ENCODE data around the gene BOC.

Gene BOC

DNA sequence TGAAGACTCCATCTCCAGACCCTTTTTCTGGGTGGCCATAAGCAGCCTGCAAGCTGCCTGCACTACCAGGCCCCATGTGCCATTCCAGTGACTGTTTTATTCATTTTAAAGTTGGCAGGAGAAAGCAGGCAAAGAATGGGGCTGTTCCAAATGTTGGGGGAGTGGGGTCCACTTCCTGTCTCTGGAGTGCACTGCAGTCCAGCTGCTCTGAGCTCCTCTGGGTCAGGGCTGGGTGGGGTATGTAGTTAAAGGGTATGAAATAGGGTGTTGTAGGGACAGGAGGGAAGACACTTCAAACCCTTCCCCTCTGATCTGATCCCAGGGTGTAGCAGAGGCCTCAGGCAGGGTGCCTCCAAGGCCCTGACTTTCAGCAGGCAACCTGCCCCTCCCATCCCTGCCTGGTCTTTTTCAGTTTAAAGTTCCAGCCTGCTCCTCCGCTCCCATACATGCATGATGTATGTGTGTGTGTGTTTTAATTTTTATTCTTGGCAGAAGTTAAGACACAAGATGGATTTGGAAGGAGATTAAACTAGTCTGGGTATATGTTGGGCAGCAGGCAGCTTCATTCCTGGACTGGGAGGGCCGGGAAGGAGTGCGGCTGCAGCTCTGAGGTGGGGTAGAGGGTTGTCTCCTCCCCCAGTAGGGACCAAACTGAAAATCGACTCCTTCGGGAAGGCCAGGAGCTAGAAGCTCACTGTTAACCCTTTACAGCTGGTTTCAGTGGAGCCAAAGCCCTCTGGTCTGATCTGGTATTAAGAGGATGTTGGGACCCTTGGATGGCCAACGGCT is 17.3 kb downstream of the BOC start:
- DNase-seq (ENCODE audit: insufficient read length): no peak
- TF ChIP-seq POLR2AphosphoS5 (IDR thresholded peaks at IDR 0.05; ENCODE audit: low read depth, low read length) (no peak), TAF1 (IDR thresholded peaks at IDR 0.05; ENCODE audit: borderline replicate concordance, low read depth, low read length) (no peak), POLR2A (IDR thresholded peaks at IDR 0.05; ENCODE audit: low read depth, low read length) (no peak)
- FAIRE-seq: no peak

DNA sequence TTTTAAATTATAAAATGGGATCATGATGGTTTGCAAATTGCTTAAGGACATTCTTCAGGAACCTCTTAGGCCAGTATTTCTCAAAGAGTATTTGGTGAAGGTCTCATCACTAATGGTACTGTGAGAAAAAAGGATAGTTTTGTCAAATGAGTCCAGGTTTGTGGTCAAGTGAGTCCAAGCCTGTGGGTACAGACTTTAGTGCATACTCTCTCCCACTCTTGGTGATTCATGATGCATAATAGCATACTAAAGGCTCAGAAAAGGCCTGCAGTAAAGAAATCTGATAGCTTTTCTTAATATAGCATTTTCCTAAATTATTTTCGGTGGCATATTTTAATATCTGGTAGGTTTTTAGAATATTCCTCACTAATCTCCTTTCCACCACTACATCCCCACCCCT is 20.0 kb downstream of the BOC start:
- no peak for DNase-seq (ENCODE audit: insufficient read length)
- no peak for FAIRE-seq
- TF ChIP-seq POLR2A (IDR thresholded peaks at IDR 0.05; ENCODE audit: low read depth, low read length): no peak
- no peak for TF ChIP-seq TAF1 (IDR thresholded peaks at IDR 0.05; ENCODE audit: borderline replicate concordance, low read depth, low read length)
- TF ChIP-seq POLR2AphosphoS5 (IDR thresholded peaks at IDR 0.05; ENCODE audit: low read depth, low read length): no peak

DNA sequence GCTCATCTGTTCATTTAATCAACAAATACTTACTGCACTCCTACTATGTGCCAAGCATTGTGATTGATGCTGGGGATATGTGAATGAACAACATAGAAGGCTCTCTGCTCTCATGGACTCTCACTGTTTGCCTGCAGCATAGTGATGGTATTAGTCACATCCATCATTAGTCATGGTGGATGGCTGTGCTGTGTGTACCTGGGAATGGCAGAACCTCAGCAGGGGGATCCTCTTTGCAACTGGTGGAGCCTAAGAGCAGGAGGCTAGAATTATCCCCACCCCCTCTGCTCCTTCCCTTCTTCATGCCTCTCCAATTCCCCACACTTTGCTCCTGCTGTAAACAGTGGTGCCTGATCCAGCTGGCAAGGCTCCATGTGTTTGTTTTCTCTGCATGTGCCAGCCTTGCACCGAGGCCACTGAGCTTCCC is 20.5 kb downstream of the BOC start:
- DNase-seq (ENCODE audit: insufficient read length): no peak
- FAIRE-seq: no peak
- TF ChIP-seq POLR2A (IDR thresholded peaks at IDR 0.05; ENCODE audit: low read depth, low read length) (no peak), POLR2AphosphoS5 (IDR thresholded peaks at IDR 0.05; ENCODE audit: low read depth, low read length) (no peak), TAF1 (IDR thresholded peaks at IDR 0.05; ENCODE audit: borderline replicate concordance, low read depth, low read length) (no peak)

DNA sequence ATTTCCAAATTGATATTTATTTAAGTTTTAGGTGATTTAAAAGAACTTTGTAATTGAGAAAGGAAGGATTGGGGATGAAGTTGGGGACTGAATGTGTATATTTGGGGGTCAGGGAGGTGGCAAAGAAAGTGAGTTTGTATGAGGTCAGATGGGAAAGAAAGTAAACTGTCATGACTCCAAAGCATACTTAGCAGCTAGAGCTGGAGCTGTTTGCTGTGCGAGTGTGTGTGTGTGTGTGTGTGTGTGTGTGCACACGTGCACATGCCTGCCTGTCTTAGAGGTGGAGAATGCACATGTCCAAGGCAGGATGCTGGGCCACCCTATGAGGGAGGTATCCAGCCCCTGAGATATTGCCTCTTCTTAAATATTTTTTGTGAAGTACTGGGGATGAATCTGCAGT is 21.0 kb downstream of the BOC start:
- TF ChIP-seq POLR2A (IDR thresholded peaks at IDR 0.05; ENCODE audit: low read depth, low read length) (no peak), POLR2AphosphoS5 (IDR thresholded peaks at IDR 0.05; ENCODE audit: low read depth, low read length) (no peak), TAF1 (IDR thresholded peaks at IDR 0.05; ENCODE audit: borderline replicate concordance, low read depth, low read length) (no peak)
- FAIRE-seq (no peak), DNase-seq (ENCODE audit: insufficient read length) (no peak)

DNA sequence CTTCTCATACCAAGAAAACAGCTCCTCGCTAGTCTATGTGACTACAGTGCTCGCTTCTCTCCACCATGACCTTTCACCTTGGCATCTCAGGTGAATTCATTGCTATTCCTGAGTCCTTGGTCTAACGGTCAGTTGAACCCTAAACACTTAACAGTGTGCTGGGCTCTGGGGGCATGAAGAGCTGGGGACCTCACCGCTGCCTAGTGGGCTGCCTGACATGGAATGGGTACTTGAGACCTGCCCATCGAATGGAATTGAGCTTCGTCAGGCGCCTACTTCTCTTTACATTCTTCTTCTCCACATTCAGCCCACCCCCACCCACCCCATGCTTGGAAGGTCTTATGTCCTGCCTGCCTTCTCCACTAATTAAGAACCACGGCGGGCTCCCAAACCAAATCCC is 22.1 kb downstream of the BOC start:
- FAIRE-seq (no peak), DNase-seq (ENCODE audit: insufficient read length) (no peak)
- TF ChIP-seq TAF1 (IDR thresholded peaks at IDR 0.05; ENCODE audit: borderline replicate concordance, low read depth, low read length): no peak
- no peak for TF ChIP-seq POLR2A (IDR thresholded peaks at IDR 0.05; ENCODE audit: low read depth, low read length)
- no peak for TF ChIP-seq POLR2AphosphoS5 (IDR thresholded peaks at IDR 0.05; ENCODE audit: low read depth, low read length)

DNA sequence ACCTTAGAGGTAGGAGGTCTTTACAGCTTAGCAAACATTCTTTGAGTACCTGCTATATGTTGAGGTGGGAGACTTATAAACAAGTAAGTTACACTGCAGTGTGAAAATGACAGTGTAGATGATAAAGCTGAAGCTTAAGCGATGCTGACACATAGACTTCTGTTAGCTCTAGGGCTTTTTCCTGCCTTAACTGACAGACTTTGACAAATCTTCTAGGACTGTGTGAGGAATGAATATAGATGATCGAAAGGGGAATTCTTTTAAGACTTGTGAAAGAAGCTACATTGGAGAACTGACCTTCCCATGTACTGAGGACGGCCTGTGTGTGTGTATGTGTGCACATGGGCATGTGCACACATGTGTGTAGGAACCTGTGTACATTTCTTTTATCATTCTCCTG is 22.7 kb downstream of the BOC start:
- no peak for TF ChIP-seq POLR2A (IDR thresholded peaks at IDR 0.05; ENCODE audit: low read depth, low read length)
- TF ChIP-seq POLR2AphosphoS5 (IDR thresholded peaks at IDR 0.05; ENCODE audit: low read depth, low read length): no peak
- TF ChIP-seq TAF1 (IDR thresholded peaks at IDR 0.05; ENCODE audit: borderline replicate concordance, low read depth, low read length): no peak
- no peak for DNase-seq (ENCODE audit: insufficient read length)
- peak; percentile 21 for FAIRE-seq

DNA sequence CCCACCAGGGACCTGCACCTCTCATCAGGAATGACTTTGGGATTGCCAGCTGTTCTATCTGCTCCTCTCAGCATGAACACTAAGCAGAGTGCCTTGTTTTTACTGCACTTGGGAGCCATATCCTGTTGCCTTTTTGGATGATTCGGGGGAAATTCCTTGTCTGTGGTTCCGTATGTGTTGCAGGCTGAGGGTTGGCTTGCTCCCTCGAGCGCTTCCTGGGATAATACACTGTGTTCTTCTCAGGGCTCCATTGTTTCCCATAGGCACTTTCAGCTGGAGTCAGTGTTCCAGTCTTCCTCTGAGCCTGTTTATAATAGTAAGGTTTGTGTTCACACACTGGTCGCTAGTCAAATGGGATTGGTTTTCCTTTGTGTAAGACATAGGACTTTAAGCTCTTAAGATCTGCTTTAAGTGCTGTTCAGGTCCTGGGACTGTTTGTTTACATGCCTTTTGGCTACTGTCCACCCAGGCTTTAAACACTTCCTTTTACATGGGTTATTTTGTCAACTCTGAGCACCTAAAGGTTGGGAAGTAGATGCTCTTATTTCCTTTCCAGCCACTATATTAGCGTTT is 23.4 kb downstream of the BOC start:
- no peak for FAIRE-seq
- no peak for TF ChIP-seq TAF1 (IDR thresholded peaks at IDR 0.05; ENCODE audit: borderline replicate concordance, low read depth, low read length)
- no peak for TF ChIP-seq POLR2AphosphoS5 (IDR thresholded peaks at IDR 0.05; ENCODE audit: low read depth, low read length)
- TF ChIP-seq POLR2A (IDR thresholded peaks at IDR 0.05; ENCODE audit: low read depth, low read length): no peak
- no peak for DNase-seq (ENCODE audit: insufficient read length)

DNA sequence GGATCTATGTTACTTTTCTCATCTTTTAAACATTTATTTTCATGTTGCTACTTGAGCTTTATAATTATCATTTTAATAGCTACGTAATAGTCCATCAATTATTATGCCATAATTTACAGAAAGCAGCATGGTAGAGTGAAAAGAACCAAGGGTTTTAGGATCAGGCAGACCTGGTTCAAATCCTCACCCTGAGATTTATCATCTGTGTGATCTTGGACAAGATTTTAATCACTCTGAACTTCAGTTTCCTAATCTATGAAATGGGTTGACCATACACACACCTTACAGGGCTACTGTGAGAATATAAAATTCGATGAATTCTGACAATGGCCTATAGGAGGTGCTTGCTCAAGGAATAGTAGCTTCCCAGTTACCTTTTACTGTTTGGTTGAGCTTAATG is 27.1 kb downstream of the BOC start:
- FAIRE-seq: no peak
- TF ChIP-seq POLR2A (IDR thresholded peaks at IDR 0.05; ENCODE audit: low read depth, low read length) (no peak), POLR2AphosphoS5 (IDR thresholded peaks at IDR 0.05; ENCODE audit: low read depth, low read length) (no peak), TAF1 (IDR thresholded peaks at IDR 0.05; ENCODE audit: borderline replicate concordance, low read depth, low read length) (no peak)
- DNase-seq (ENCODE audit: insufficient read length): no peak

DNA sequence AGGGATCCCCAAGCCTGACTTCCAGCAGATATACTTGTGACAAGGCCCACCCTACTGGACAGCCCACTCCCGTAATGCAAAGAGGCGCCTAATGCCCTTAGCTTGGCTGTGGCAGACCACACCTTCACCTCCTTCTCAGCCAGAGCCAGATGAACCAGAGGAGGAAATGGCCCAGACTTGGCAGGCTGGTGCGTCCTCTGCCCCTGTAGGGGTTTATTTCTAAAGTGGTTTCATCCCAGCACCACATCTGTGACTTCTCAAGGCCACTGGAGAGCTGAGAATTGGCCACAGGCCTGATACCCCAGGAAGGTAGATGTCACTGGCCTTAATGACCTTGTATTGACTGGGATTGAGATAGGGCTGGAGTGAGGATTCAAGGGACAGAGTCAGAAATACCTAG is 29.5 kb downstream of the BOC start:
- DNase-seq (ENCODE audit: insufficient read length) (no peak), FAIRE-seq (no peak)
- TF ChIP-seq POLR2A (IDR thresholded peaks at IDR 0.05; ENCODE audit: low read depth, low read length) (no peak), POLR2AphosphoS5 (IDR thresholded peaks at IDR 0.05; ENCODE audit: low read depth, low read length) (no peak), TAF1 (IDR thresholded peaks at IDR 0.05; ENCODE audit: borderline replicate concordance, low read depth, low read length) (no peak)

DNA sequence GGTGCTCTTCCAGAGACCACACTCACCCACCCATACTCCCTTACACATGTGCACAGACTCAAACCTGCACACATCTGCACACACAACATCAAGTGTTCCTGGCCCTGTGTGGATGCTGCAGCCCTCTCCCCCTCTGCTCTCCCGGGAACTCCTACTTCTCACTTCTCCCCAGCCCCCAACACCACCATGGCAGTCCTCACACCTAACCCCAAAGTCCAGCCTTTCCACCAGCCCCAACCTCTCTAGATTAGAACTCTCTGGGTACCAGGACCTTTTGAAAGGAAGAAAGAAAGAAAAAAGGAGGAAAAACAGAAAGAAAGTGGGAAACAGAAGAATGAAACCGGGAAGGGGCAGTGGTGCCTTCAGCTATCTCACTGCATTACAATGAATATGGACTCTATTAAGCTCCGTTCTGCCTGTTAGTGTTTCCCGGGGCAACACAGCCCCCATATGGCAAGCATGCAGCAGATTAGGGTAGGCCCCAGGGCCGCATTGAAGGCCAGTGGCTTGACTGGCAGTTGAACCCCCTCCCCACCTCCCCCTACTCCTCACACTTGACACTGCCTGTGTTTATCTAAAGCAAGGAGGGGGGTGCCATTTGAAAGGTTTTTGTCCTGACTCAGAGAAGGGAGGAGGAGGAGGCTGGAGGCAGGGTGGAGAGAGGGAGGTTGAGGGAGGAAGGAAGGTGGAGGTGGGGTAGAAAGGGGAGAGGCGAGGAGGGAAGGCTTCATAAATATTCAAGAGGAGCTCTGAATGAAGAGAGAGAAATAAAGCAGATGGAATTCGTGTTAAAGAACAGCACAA is 30.1 kb downstream of the BOC start:
- DNase-seq (ENCODE audit: insufficient read length) (no peak), FAIRE-seq (no peak)
- no peak for TF ChIP-seq TAF1 (IDR thresholded peaks at IDR 0.05; ENCODE audit: borderline replicate concordance, low read depth, low read length)

DNA sequence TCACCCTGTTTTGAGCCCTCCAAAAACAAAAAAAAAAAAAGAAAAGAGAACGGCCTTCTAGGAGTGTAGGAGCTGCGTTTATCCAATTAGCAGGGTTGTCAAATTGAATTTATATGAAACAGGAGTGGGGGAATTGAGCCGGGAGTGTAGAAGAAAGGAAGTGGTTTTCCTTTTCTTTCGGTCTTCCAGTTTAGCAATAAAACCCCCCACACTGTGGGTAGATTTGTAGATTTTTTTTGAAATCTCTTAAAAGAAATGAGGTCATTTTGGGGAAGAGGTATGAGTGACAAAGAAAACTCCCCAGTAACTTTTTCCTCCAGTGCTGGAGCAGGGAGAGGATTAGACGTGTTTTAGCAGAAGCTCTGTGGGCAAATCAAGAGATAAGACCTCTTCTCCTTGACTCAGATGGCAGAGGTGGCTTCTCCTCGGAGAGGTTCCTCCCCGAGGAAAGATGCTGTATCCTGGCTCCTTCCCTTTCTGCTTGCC is 30.8 kb downstream of the BOC start:
- TF ChIP-seq POLR2A (IDR thresholded peaks at IDR 0.05; ENCODE audit: low read depth, low read length): no peak
- TF ChIP-seq TAF1 (IDR thresholded peaks at IDR 0.05; ENCODE audit: borderline replicate concordance, low read depth, low read length): no peak
- TF ChIP-seq POLR2AphosphoS5 (IDR thresholded peaks at IDR 0.05; ENCODE audit: low read depth, low read length): no peak
- FAIRE-seq (no peak), DNase-seq (ENCODE audit: insufficient read length) (no peak)
